GM23248 (cell line): Measurements from ENCODE around the gene MGP. TPM values are rescaled to one million over a fixed set of nuclear protein-coding genes. Genes with fewer than 3 reads are reported as not detected.

ENCODE experiments used
- DNase-seq: peaks from one replicate; pipeline ENCODE4 v3.0.0-alpha.2; 2015
- H2AFZ ChIP-seq: fragments of 200-600 bp; sonication (generic); 2 replicates; pipeline ENCODE4 v1.6.1; 2016; ENCODE audit warnings: antibody characterized with exemption
- H3F3A ChIP-seq: fragments of 200-600 bp; sonication (generic); 2 replicates; pipeline ENCODE4 v1.6.1; 2016; ENCODE audit warnings: mild to moderate bottlenecking, antibody characterized with exemption, mixed run types; ENCODE audit not compliant: insufficient read depth
- H3K27ac ChIP-seq: fragments of 200-600 bp; sonication (generic); 2 replicates; pipeline ENCODE4 v1.5.1; 2016; ENCODE audit warnings: mild to moderate bottlenecking
- H3K27me3 ChIP-seq: fragments of 200-600 bp; sonication (generic); replicated peaks from 2 replicates; pipeline ENCODE4 v1.6.1; 2016; ENCODE audit warnings: mild to moderate bottlenecking; ENCODE audit not compliant: insufficient read depth
- H3K36me3 ChIP-seq: fragments of 200-600 bp; sonication (generic); 2 replicates; pipeline ENCODE4 v1.6.1; 2016; ENCODE audit warnings: low read depth, mild to moderate bottlenecking
- H3K4me1 ChIP-seq: fragments of 200-600 bp; sonication (generic); 2 replicates; pipeline ENCODE4 v1.6.1; 2016; ENCODE audit warnings: mild to moderate bottlenecking; ENCODE audit not compliant: insufficient read depth
- H3K4me2 ChIP-seq: fragments of 200-600 bp; sonication (generic); one replicate; pipeline ENCODE4 v1.6.1; 2016; ENCODE audit warnings: mild to moderate bottlenecking; ENCODE audit not compliant: unreplicated experiment
- H3K4me3 ChIP-seq: fragments of 200-600 bp; sonication (generic); 2 replicates; pipeline ENCODE4 v1.5.1; 2016; ENCODE audit warnings: mild to moderate bottlenecking
- H3K79me2 ChIP-seq: fragments of 200-600 bp; sonication (generic); 2 replicates; pipeline ENCODE4 v1.6.1; 2016; ENCODE audit warnings: mild to moderate bottlenecking; ENCODE audit not compliant: insufficient read depth
- H3K9ac ChIP-seq: fragments of 200-600 bp; sonication (generic); 2 replicates; pipeline ENCODE4 v1.6.1; 2016; ENCODE audit warnings: mild to moderate bottlenecking
- H3K9me2 ChIP-seq: fragments of 200-600 bp; sonication (generic); 2 replicates; pipeline ENCODE4 v1.6.1; 2016; ENCODE audit warnings: mixed run types, mild to moderate bottlenecking, moderate library complexity; ENCODE audit not compliant: insufficient read depth
- H3K9me3 ChIP-seq: fragments of 200-600 bp; sonication (generic); one replicate; pipeline ENCODE4 v1.6.1; 2017; ENCODE audit warnings: low read depth
- H4K20me1 ChIP-seq: fragments of 200-600 bp; sonication (generic); 2 replicates; pipeline ENCODE4 v1.6.0; 2016; ENCODE audit not compliant: insufficient read depth
- EZH2 ChIP-seq: fragments of 200-600 bp; sonication (generic); IDR thresholded peaks from 2 replicates; pipeline ENCODE4 v1.6.1; 2018; ENCODE audit warnings: antibody characterized with exemption, mild to moderate bottlenecking; ENCODE audit not compliant: insufficient read depth, poor library complexity, severe bottlenecking
- EZH2phosphoT487 ChIP-seq: fragments of 200-600 bp; sonication (generic); IDR thresholded peaks from 2 replicates; pipeline ENCODE4 v1.6.1; 2018; ENCODE audit warnings: antibody characterized with exemption, moderate library complexity, mild to moderate bottlenecking, low read depth; ENCODE audit not compliant: insufficient read depth
- WGBS, 2 experiments: methylation state at CpG; one replicate each; pipeline ENCODE4 v1.1.6; 2015 to 2017; ENCODE audit warnings: low lambda C conversion rate in 2 of 2, low coverage in 1 of 2; ENCODE audit errors: missing lambda C conversion rate in 2 of 2; 5-methylcytosine and 5-hydroxymethylcytosine counted together
- in situ Hi-C: fragments of 300-500 bp; cut with MboI; formaldehyde crosslinking; loops from 2 replicates; pipeline ENCODE4 v1.15.0; 2020
- polyA plus RNA-seq: library from polyadenylated mRNA; unstranded; fragments of >200 nt; fragmentation: Nextera tagmentation; extraction: Ambion mirVana; gene quantifications from 2 replicates; pipeline ENCODE4 v1.2.1, GENCODE V29; 2016
- total RNA-seq: library from RNA; depleted of rRNA; stranded (reverse); fragments of >200 nt; shearing (Covaris generic); gene quantifications from 2 replicates; pipeline ENCODE4 v1.2.3, GENCODE V29; 2014

The MGP gene
- total and polyA plus RNA-seq, 2 experiments from 2014 or later = 0.86 to 1.3 TPM

- H2AFZ ChIP-seq = no peak overlapping the region
- no peaks in the 10 kb centered on the region for H3K9me2 ChIP-seq
- no peaks in the 10 kb centered on the region for H3K27me3 ChIP-seq
- H4K20me1 ChIP-seq = no peaks in the 10 kb centered on the region
- H3F3A ChIP-seq = 0 out of 2 replicates have a peak, but pooled peaks cover 7% of the 10 kb centered on the region
- H3K27ac ChIP-seq = no peak overlapping the region
- TF ChIP-seq EZH2phosphoT487 (no peak), EZH2 (no peak)
- DNase-seq = no peak
- H3K9ac ChIP-seq = no peak overlapping the region
- in situ Hi-C loops = no loop called here
- WGBS, 2 experiments = 56 to 58% methylated on average over 4 of the region's 4 CpGs
- peaks cover 33% of the 10 kb centered on the region for H3K4me1 ChIP-seq
- H3K4me2 ChIP-seq = no peak overlapping the region
- no peak overlapping the region for H3K4me3 ChIP-seq
- H3K36me3 ChIP-seq = no peaks in the 10 kb centered on the region
- H3K9me3 ChIP-seq = no peaks in the 10 kb centered on the region
- H3K79me2 ChIP-seq = no peaks in the 10 kb centered on the region
Observed at GRCh38 chr12:14846876-14847580, 38.6 kb downstream of the MGP start.

- Histone ChIP-seq H3K27ac (no peak overlapping the region), H3K4me3 (no peak overlapping the region), H3K4me2 (no peak overlapping the region), H2AFZ (no peak overlapping the region), H3K27me3 (no peaks in the 10 kb centered on the region), H3K9ac (no peak overlapping the region), H3K79me2 (no peaks in the 10 kb centered on the region), H3K4me1 (peaks cover 42% of the 10 kb centered on the region), H3K9me3 (no peaks in the 10 kb centered on the region), H3K36me3 (no peaks in the 10 kb centered on the region), H3K9me2 (no peaks in the 10 kb centered on the region), H3F3A (0 out of 2 replicates have a peak, but pooled peaks cover 7% of the 10 kb centered on the region), H4K20me1 (no peaks in the 10 kb centered on the region)
- no peak for TF ChIP-seq EZH2phosphoT487
- no peak for TF ChIP-seq EZH2
- 55 to 63% methylated on average over 3 of the region's 3 CpGs for WGBS, 2 experiments
- in situ Hi-C loops = no loop called here
- no peak for DNase-seq
Observed at GRCh38 chr12:14846042-14846587, 39.5 kb downstream of the MGP start.

- Histone ChIP-seq H3K4me2 (no peak overlapping the region), H3K9ac (no peak overlapping the region), H3K27ac (no peak overlapping the region), H3K36me3 (no peaks in the 10 kb centered on the region), H3K4me3 (no peak overlapping the region), H3K4me1 (peaks cover 42% of the 10 kb centered on the region), H3K9me2 (no peaks in the 10 kb centered on the region), H3K79me2 (no peaks in the 10 kb centered on the region), H3K9me3 (no peaks in the 10 kb centered on the region), H4K20me1 (no peaks in the 10 kb centered on the region), H3K27me3 (no peaks in the 10 kb centered on the region), H2AFZ (no peak overlapping the region), H3F3A (0 out of 2 replicates have a peak, but pooled peaks cover 7% of the 10 kb centered on the region)
- DNase-seq = peak; percentile 77
- TF ChIP-seq EZH2 = no peak
- no peak for TF ChIP-seq EZH2phosphoT487
- 3 to 16% methylated on average over 3 of the region's 3 CpGs for WGBS, 2 experiments
- in situ Hi-C loops = no loop called here
Observed at GRCh38 chr12:14845350-14845750, 40.3 kb downstream of the MGP start.

GRCh38 chr12:14844401-14844800, 41.3 kb downstream of the MGP start:
- H3K4me2 ChIP-seq = no peak overlapping the region
- TF ChIP-seq EZH2phosphoT487 (no peak), EZH2 (no peak)
- H3F3A ChIP-seq = 0 out of 2 replicates have a peak, but pooled peaks cover 7% of the 10 kb centered on the region
- H4K20me1 ChIP-seq = no peaks in the 10 kb centered on the region
- H3K27ac ChIP-seq = no peak overlapping the region
- in situ Hi-C loops = loop anchor here (5.0 kb wide), 1 partner anchor 153 kb away; no protein-coding TSS in a partner anchor
- no peaks in the 10 kb centered on the region for H3K36me3 ChIP-seq
- H2AFZ ChIP-seq = no peak overlapping the region
- no peaks in the 10 kb centered on the region for H3K9me3 ChIP-seq
- peaks cover 35% of the 10 kb centered on the region for H3K4me1 ChIP-seq
- H3K4me3 ChIP-seq = no peak overlapping the region
- no peaks in the 10 kb centered on the region for H3K9me2 ChIP-seq
- DNase-seq = no peak
- no peak overlapping the region for H3K9ac ChIP-seq
- H3K79me2 ChIP-seq = no peaks in the 10 kb centered on the region
- no peaks in the 10 kb centered on the region for H3K27me3 ChIP-seq
